HepG2 (cell line): ENCODE data around the gene IGF2BP1. TPM values are rescaled to one million over a fixed set of nuclear protein-coding genes. Genes with fewer than 3 reads are reported as not detected.

Experiments
- AHR ChIP-seq: IDR thresholded peaks from 2 replicates; pipeline ENCODE4 v1.6.1; 2018; ENCODE audit warnings: missing genetic modification reagents, missing compliant biosample characterization
- BRD4 ChIP-seq: sonication (generic); formaldehyde crosslinking; IDR thresholded peaks from 2 replicates; pipeline ENCODE4 v1.4.0; 2020; ENCODE audit warnings: missing genetic modification reagents
- CAMTA2 ChIP-seq: sonication (generic); formaldehyde crosslinking; IDR thresholded peaks from 2 replicates; pipeline ENCODE4 v1.4.0; 2020; ENCODE audit warnings: mild to moderate bottlenecking, missing genetic modification reagents, borderline replicate concordance
- CBFB ChIP-seq: sonication (generic); formaldehyde crosslinking; IDR thresholded peaks from 2 replicates; pipeline ENCODE4 v1.4.0; 2020; ENCODE audit warnings: missing genetic modification reagents
- FOSL2 ChIP-seq: sonication (generic); formaldehyde crosslinking; IDR thresholded peaks from 2 replicates; pipeline ENCODE4 v1.4.0; 2020; ENCODE audit warnings: missing genetic modification reagents
- HDAC6 ChIP-seq: fragments of 200-600 bp; sonication (generic); IDR thresholded peaks from 2 replicates; pipeline ENCODE4 v1.7.0; 2017; ENCODE audit warnings: mild to moderate bottlenecking, antibody characterized with exemption, low read length, low read depth
- HOXD1 ChIP-seq: sonication (generic); formaldehyde crosslinking; IDR thresholded peaks from 2 replicates; pipeline ENCODE4 v1.5.0; 2020; ENCODE audit warnings: missing genetic modification reagents
- KDM2A ChIP-seq: sonication (generic); formaldehyde crosslinking; IDR thresholded peaks from 2 replicates; pipeline ENCODE4 v1.4.0; 2020; ENCODE audit warnings: low read depth, missing genetic modification reagents, borderline replicate concordance
- MTF2 ChIP-seq: sonication (generic); formaldehyde crosslinking; IDR thresholded peaks from 2 replicates; pipeline ENCODE4 v1.5.0; 2020; ENCODE audit warnings: missing genetic modification reagents, borderline replicate concordance
- NFE2 ChIP-seq: sonication (generic); formaldehyde crosslinking; IDR thresholded peaks from 2 replicates; pipeline ENCODE4 v1.4.0; 2020; ENCODE audit warnings: missing genetic modification reagents
- NFE2L1 ChIP-seq: sonication (generic); formaldehyde crosslinking; IDR thresholded peaks from 2 replicates; pipeline ENCODE4 v1.4.0; 2020; ENCODE audit warnings: missing genetic modification reagents, mild to moderate bottlenecking, borderline replicate concordance
- NONO ChIP-seq, 2 experiments: fragments of 450-650 bp in 1 of 2; sonication (generic) in 1 of 2; formaldehyde crosslinking in 1 of 2; IDR thresholded peaks in 1 of 2; conservative IDR thresholded peaks in 1 of 2; 2 replicates each; pipeline versions ENCODE4 v1.6.1 to v1.8.0; 2017 to 2022; ENCODE audit warnings: mild to moderate bottlenecking in 1 of 2, missing genetic modification reagents in 1 of 2, moderate library complexity in 1 of 2
- RAD21 ChIP-seq: fragments of 450-650 bp; formaldehyde crosslinking; IDR thresholded peaks from 2 replicates; pipeline ENCODE4 v1.5.0; 2020; ENCODE audit warnings: mild to moderate bottlenecking
- RBFOX2 ChIP-seq: fragments of 200-400 bp; formaldehyde crosslinking; IDR thresholded peaks from 2 replicates; pipeline ENCODE4 v1.6.1; 2017; ENCODE audit warnings: low read depth, mild to moderate bottlenecking, low read length
- SALL1 ChIP-seq: sonication (generic); formaldehyde crosslinking; IDR thresholded peaks from 2 replicates; pipeline ENCODE4 v1.8.0; 2022; ENCODE audit warnings: mild to moderate bottlenecking, missing genetic modification reagents
- SIN3B ChIP-seq: fragments of 150-350 bp; IDR thresholded peaks from 2 replicates; pipeline ENCODE4 v1.6.1; 2014; ENCODE audit warnings: low read length
- SMYD3 ChIP-seq: sonication (generic); formaldehyde crosslinking; IDR thresholded peaks from 2 replicates; pipeline ENCODE4 v1.8.1; 2023; ENCODE audit warnings: mild to moderate bottlenecking, missing genetic modification reagents
- SUZ12 ChIP-seq: fragments of 150-350 bp; IDR thresholded peaks from 2 replicates; pipeline ENCODE4 v1.6.1; 2014; ENCODE audit warnings: low read depth, low read length
- TCF7L2 ChIP-seq: IDR thresholded peaks from 2 replicates; pipeline ENCODE4 v1.6.1; 2011; ENCODE audit warnings: mild to moderate bottlenecking, low read depth, low read length, moderate library complexity
- ZNF230 ChIP-seq: sonication (generic); formaldehyde crosslinking; IDR thresholded peaks from 2 replicates; pipeline ENCODE4 v1.4.0; 2020; ENCODE audit warnings: mild to moderate bottlenecking, missing genetic modification reagents
- ZNF232 ChIP-seq: sonication (generic); formaldehyde crosslinking; IDR thresholded peaks from 2 replicates; pipeline ENCODE4 v1.4.0; 2020; ENCODE audit warnings: missing genetic modification reagents, borderline replicate concordance
- ZNF329 ChIP-seq: sonication (generic); formaldehyde crosslinking; IDR thresholded peaks from 2 replicates; pipeline ENCODE4 v1.9.0; 2021; ENCODE audit warnings: low read depth, mild to moderate bottlenecking, missing genetic modification reagents
- ZNF546 ChIP-seq: sonication (generic); formaldehyde crosslinking; conservative IDR thresholded peaks from 2 replicates; pipeline ENCODE4 v1.8.1; 2023; ENCODE audit warnings: mild to moderate bottlenecking, missing genetic modification reagents
- ZNF562 ChIP-seq: sonication (generic); formaldehyde crosslinking; IDR thresholded peaks from 2 replicates; pipeline ENCODE4 v1.8.0; 2022; ENCODE audit warnings: missing genetic modification reagents, borderline replicate concordance
- ZNF607 ChIP-seq: sonication (generic); formaldehyde crosslinking; IDR thresholded peaks from 2 replicates; pipeline ENCODE4 v1.5.1; 2020; ENCODE audit warnings: missing genetic modification reagents, mild to moderate bottlenecking, borderline replicate concordance
- ZNF691 ChIP-seq: sonication (generic); formaldehyde crosslinking; IDR thresholded peaks from 2 replicates; pipeline ENCODE4 v1.4.0; 2020; ENCODE audit warnings: missing genetic modification reagents, low read depth, mild to moderate bottlenecking, borderline replicate concordance
- ZNF770 ChIP-seq: sonication (generic); formaldehyde crosslinking; IDR thresholded peaks from 2 replicates; pipeline ENCODE4 v1.5.0; 2020; ENCODE audit warnings: mild to moderate bottlenecking, missing genetic modification reagents
- ZNF788 ChIP-seq: sonication (generic); formaldehyde crosslinking; IDR thresholded peaks from 2 replicates; pipeline ENCODE4 v1.5.0; 2020; ENCODE audit warnings: mild to moderate bottlenecking, missing genetic modification reagents, borderline replicate concordance
- ZNF883 ChIP-seq: sonication (generic); formaldehyde crosslinking; IDR thresholded peaks from 2 replicates; pipeline ENCODE4 v1.5.1; 2020; ENCODE audit warnings: mild to moderate bottlenecking, missing genetic modification reagents; ENCODE audit errors: not compliant biosample characterization
- polyA plus RNA-seq, 8 experiments: library from polyadenylated mRNA; depleted of rRNA in 3 of 8; stranded (reverse) in 7 of 8; unstranded in 1 of 8; fragments of >200 nt; fragmentation: Illumina TruSeq in 4 of 8; extraction: Trizol in 4 of 8; gene quantifications; 2 replicates each; pipeline versions ENCODE4 v1.2.1 to v1.2.3, GENCODE V29; 2011 to 2016; ENCODE audit warnings: low read depth in 4 of 8, missing spikeins in 1 of 8, mixed read lengths in 1 of 8; ENCODE audit not compliant: insufficient read depth in 1 of 8
- total RNA-seq, 5 experiments: library from RNA; depleted of rRNA; stranded (reverse); fragments of >200 nt; fragmentation: Illumina TruSeq; extraction: Trizol; gene quantifications; 2 replicates each; pipeline ENCODE4 v1.2.3, GENCODE V29; 2016; ENCODE audit warnings: low read depth in 1 of 5

Gene IGF2BP1
- total and polyA plus RNA-seq, 2 of the 13 experiments (the other 11 are each of a cell fraction or from before 2014, with no cell fraction given): 29.7 to 75.1 TPM

GRCh38 chr17:49013311-49014213, 16.4 kb downstream of the IGF2BP1 start (continued):
- TF ChIP-seq NONO (IDR thresholded peaks at IDR 0.05): no peak
- no peak for TF ChIP-seq NONO (CRISPR knock-in tag; conservative IDR thresholded peaks at IDR 0.05)
- no peak for TF ChIP-seq HDAC6
- TF ChIP-seq CBFB (CRISPR knock-in tag): 0 out of 2 replicates have a peak, but pooled peaks have one; percentile 6
- TF ChIP-seq RAD21: 0 out of 2 replicates have a peak, but pooled peaks have one; percentile 44
- no peak for TF ChIP-seq ZNF329
- TF ChIP-seq AHR (CRISPR knock-in tag): no peak
- TF ChIP-seq ZNF607 (CRISPR knock-in tag): no peak
- peak; percentile 56 for TF ChIP-seq SALL1
- TF ChIP-seq BRD4 (CRISPR knock-in tag): no peak
- TF ChIP-seq NFE2L1 (CRISPR knock-in tag): no peak
- TF ChIP-seq ZNF230: no peak
- TF ChIP-seq ZNF883 (CRISPR knock-in tag): no peak
- no peak for TF ChIP-seq SMYD3
- TF ChIP-seq NFE2: no peak
- TF ChIP-seq ZNF770 (CRISPR knock-in tag): peak; percentile 88
- TF ChIP-seq ZNF562 (CRISPR knock-in tag): no peak
- no peak for TF ChIP-seq ZNF232
- peak; percentile 35; the same call in 1 of the 2 replicates for TF ChIP-seq KDM2A (CRISPR knock-in tag)
- no peak for TF ChIP-seq SIN3B
- TF ChIP-seq SUZ12: no peak
- TF ChIP-seq ZNF691 (CRISPR knock-in tag): 0 out of 2 replicates have a peak, but pooled peaks have one; percentile 7
- TF ChIP-seq TCF7L2: no peak
- TF ChIP-seq CAMTA2 (CRISPR knock-in tag): peak; percentile 63; the same call in 1 of the 2 replicates
- TF ChIP-seq FOSL2 (CRISPR knock-in tag): no peak
- TF ChIP-seq ZNF546 (CRISPR knock-in tag): no peak
- 0 out of 2 replicates have a peak, but pooled peaks have one; percentile 58 for TF ChIP-seq ZNF788 (CRISPR knock-in tag)
- TF ChIP-seq HOXD1 (CRISPR knock-in tag): no peak
- TF ChIP-seq RBFOX2: peak; percentile 73
- TF ChIP-seq MTF2 (CRISPR knock-in tag): no peak
